ENCODE measurements around the gene ZMYND8. TPM values are rescaled to one million over a fixed set of nuclear protein-coding genes. Genes with fewer than 3 reads are reported as not detected.
A peak's percentile ranks its signal among the peaks of the same experiment; 100 is the strongest.

The ZMYND8 gene
- total RNA-seq, 1 donor from 2014 or later, result 57.6 TPM

GRCh38 chr20:47352332-47353238 lies 3.9 kb downstream of the ZMYND8 start:
- peak overlapping the region; percentile 99 for H3K27ac ChIP-seq
- H3K9me3 ChIP-seq, result no peaks in the 10 kb centered on the region
- intact Hi-C loops (cut with DNase I), result no loop called here
- peak; percentile 42 to 53 for ATAC-seq
- peak; percentile 66 for DNase-seq
- no peaks in the 10 kb centered on the region for H3K27me3 ChIP-seq (ENCODE audit: low read depth)
- H3K4me3 ChIP-seq, result peak overlapping the region; percentile 43
- TF ChIP-seq CTCF (IDR thresholded peaks at IDR 0.05), result no peak
- H3K4me1 ChIP-seq, result peaks cover 100% of the 10 kb centered on the region
- H3K36me3 ChIP-seq, result no peaks in the 10 kb centered on the region

DNA sequence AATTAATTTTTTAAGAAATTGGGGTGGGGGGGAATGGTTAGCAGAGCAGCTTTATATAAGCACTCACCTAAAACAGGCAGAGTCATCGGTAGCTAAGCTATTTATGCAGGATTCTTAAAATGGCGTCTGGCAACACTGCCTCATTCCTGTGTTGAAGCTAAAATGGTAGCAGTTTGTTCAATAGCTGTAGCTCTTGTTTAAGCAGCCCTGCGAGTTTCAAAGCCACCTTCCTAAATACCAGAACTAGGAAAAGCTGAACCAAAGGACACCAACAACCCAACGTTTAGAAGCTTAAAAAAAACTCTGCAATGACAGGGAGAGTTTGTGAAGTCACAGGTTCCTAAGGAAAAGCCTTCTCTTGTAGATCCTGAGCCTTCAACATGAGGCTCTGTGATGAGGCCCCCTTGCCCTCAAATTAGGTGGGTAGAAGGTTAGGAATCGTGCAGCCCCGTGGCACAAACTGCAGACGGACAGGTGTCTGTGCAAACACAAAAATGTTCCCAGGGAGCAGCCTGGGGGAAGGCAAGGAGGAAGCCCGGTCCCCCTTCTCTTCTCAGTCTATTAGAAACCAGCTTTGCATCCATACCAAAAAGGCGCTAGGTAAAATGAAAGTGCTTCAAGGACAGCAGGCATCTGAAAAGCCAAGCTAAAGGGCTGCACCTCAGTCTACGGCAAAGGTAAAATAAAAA lies 4.7 kb downstream of the ZMYND8 start:
- Histone ChIP-seq H3K27me3 (ENCODE audit: low read depth) (no peaks in the 10 kb centered on the region), H3K4me3 (peak overlapping the region; percentile 43), H3K4me1 (peaks cover 96% of the 10 kb centered on the region), H3K36me3 (no peaks in the 10 kb centered on the region), H3K27ac (peak overlapping the region; percentile 99), H3K9me3 (no peaks in the 10 kb centered on the region)
- intact Hi-C loops (cut with DNase I), result no loop called here
- DNase-seq, result peak; percentile 16
- ATAC-seq, result no peak
- TF ChIP-seq CTCF (IDR thresholded peaks at IDR 0.05), result no peak

DNA sequence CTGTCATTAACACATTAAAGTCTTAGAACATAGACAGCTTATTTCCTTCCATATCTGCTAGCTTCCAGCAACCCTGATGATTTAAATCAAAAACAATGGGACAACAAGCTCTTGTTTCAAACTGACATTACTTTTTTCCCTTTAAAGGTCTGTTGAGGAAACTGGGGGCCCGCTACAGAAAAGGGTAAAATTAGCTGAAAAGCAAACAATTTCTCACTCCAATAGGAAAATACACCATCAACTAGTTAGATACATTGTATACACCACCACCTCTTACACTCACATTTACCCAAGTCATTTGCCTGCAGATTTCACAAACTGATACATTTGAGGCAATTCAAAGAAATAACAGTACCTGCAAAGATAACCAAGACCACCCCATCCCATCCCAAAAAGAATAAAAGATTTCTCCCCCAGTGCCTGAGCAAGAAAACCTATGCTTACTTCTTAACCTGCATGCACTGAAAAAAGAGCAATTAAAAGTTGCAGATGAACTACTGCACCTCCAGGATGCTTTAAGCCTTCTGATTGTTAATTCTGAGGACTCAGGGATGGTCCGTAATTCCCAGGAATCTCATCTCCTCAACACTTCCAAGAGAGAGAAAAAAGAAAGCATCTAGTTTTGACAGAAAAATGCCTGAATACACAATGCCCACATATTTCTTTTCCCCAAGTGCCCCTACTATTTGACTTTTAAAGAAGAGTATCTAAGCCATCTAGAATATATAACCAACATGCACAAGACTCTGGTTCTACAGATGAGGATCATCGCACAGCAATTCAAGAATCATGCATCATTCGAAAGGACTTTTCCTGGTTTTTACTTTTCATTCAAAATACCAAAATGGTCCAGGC lies 5.6 kb downstream of the ZMYND8 start:
- Histone ChIP-seq H3K36me3 (peaks cover 5% of the 10 kb centered on the region), H3K27ac (peak overlapping the region; percentile 99), H3K9me3 (no peaks in the 10 kb centered on the region), H3K4me3 (peak overlapping the region; percentile 43), H3K27me3 (ENCODE audit: low read depth) (no peaks in the 10 kb centered on the region), H3K4me1 (peaks cover 87% of the 10 kb centered on the region)
- TF ChIP-seq CTCF (IDR thresholded peaks at IDR 0.05), result no peak
- DNase-seq, result no peak
- ATAC-seq, result no peak
- intact Hi-C loops (cut with DNase I), result no loop called here

GRCh38 chr20:47350181-47350550 lies 6.3 kb downstream of the ZMYND8 start:
- intact Hi-C loops (cut with DNase I), result no loop called here
- TF ChIP-seq CTCF (IDR thresholded peaks at IDR 0.05), result no peak
- Histone ChIP-seq H3K4me1 (peaks cover 80% of the 10 kb centered on the region), H3K9me3 (no peaks in the 10 kb centered on the region), H3K4me3 (no peak overlapping the region), H3K36me3 (peaks cover 12% of the 10 kb centered on the region), H3K27ac (peak overlapping the region; percentile 99), H3K27me3 (ENCODE audit: low read depth) (no peaks in the 10 kb centered on the region)
- DNase-seq (no peak), ATAC-seq (no peak)
